Vagina (tissue), 2 donors: ENCODE measurements around the gene GPR33. TPM values are rescaled to one million over a fixed set of nuclear protein-coding genes. Genes with fewer than 3 reads are reported as not detected.
A peak's percentile ranks its signal among the peaks of the same experiment; 100 is the strongest.

ENCODE experiments used
- DNase-seq, 2 donors: peaks; one replicate each; pipeline ENCODE4 v3.0.0-alpha.2; 2017; ENCODE audit errors: extremely low spot score in 2 of 2
- H3K27ac ChIP-seq: fragments of 200-600 bp; sonication (generic); one replicate; pipeline ENCODE4 v1.5.1; 2019
- H3K27me3 ChIP-seq: fragments of 200-600 bp; sonication (generic); one replicate; pipeline ENCODE4 v1.5.1; 2019
- H3K36me3 ChIP-seq, 2 donors: fragments of 200-600 bp; sonication (generic); one replicate each; pipeline ENCODE4 v1.5.1; 2017 to 2019
- H3K4me1 ChIP-seq: fragments of 200-600 bp; sonication (generic); one replicate; pipeline ENCODE4 v1.5.1; 2019
- H3K4me3 ChIP-seq, 2 donors: fragments of 200-600 bp; sonication (generic); 1 replicate in 1 of 2; 2 replicates in 1 of 2; pipeline ENCODE4 v1.5.1; 2016 to 2019
- H3K9me3 ChIP-seq: fragments of 200-600 bp; sonication (generic); one replicate; pipeline ENCODE4 v1.5.1; 2019
- POLR2A ChIP-seq, 2 donors: fragments of 450-650 bp; IDR thresholded peaks; one replicate each; pipeline ENCODE4 v1.6.1; 2017; ENCODE audit warnings: antibody characterized with exemption in 2 of 2, mild to moderate bottlenecking in 2 of 2, moderate library complexity in 2 of 2
- POLR2AphosphoS5 ChIP-seq, 2 donors: sonication (generic); formaldehyde crosslinking; IDR thresholded peaks; one replicate each; pipeline ENCODE4 v1.9.0; 2017; ENCODE audit warnings: antibody characterized with exemption in 2 of 2, mild to moderate bottlenecking in 2 of 2, low read depth in 1 of 2; ENCODE audit not compliant: insufficient read depth in 1 of 2
- intact Hi-C: fragments of 100-400 bp; cut with DNase I; formaldehyde crosslinking; loops from one replicate; pipeline ENCODE4 v1.15.1; 2023
- total RNA-seq: library from RNA; depleted of rRNA; stranded (reverse); fragments of >200 nt; gene quantifications from one replicate; pipeline ENCODE4 v1.2.3, GENCODE V29; 2016
- TF ChIP-seq, protein P1 (sequence below), 3 experiments: fragments of 450-650 bp in 2 of 3; fragments of 200-600 bp in 1 of 3; sonication (generic) in 1 of 3; IDR thresholded peaks; one replicate each; pipeline ENCODE4 v1.5.1; 2017 to 2019; ENCODE audit warnings: antibody characterized with exemption in 3 of 3, mild to moderate bottlenecking in 2 of 3, moderate library complexity in 2 of 3

Gene GPR33
- total RNA-seq, 1 donor from 2014 or later = not detected

DNA sequence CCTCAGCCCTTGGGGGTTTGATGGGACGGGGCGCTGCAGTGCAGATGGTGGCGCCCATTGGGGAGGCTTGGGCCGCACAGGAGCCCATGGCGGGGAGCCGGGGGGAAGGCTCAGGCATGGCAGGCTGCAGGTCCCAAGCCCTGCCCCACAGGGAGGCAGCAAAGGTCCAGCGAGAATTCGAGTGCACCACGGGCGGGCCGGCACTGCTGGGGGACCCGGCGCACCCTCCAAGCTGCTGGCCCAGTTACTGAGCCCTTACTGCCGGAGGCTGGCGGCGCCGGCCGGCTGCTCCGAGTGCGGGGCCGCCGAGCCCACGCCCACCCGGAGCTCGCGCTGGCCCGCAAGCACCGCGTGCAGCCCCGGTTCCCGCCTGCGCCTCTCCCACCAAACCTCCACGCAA is 39.2 kb upstream of the GPR33 start:
- TF ChIP-seq POLR2A (IDR thresholded peaks at IDR 0.05) (no peak), POLR2AphosphoS5 (IDR thresholded peaks at IDR 0.05; ENCODE audit: insufficient read depth in 1 of 2, low read depth in 1 of 2) (no peak)
- TF ChIP-seq, protein P1, sequence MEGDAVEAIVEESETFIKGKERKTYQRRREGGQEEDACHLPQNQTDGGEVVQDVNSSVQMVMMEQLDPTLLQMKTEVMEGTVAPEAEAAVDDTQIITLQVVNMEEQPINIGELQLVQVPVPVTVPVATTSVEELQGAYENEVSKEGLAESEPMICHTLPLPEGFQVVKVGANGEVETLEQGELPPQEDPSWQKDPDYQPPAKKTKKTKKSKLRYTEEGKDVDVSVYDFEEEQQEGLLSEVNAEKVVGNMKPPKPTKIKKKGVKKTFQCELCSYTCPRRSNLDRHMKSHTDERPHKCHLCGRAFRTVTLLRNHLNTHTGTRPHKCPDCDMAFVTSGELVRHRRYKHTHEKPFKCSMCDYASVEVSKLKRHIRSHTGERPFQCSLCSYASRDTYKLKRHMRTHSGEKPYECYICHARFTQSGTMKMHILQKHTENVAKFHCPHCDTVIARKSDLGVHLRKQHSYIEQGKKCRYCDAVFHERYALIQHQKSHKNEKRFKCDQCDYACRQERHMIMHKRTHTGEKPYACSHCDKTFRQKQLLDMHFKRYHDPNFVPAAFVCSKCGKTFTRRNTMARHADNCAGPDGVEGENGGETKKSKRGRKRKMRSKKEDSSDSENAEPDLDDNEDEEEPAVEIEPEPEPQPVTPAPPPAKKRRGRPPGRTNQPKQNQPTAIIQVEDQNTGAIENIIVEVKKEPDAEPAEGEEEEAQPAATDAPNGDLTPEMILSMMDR (IDR thresholded peaks at IDR 0.05) = no peak
- H3K9me3 ChIP-seq = no peaks in the 10 kb centered on the region
- H3K4me3 ChIP-seq = no peak overlapping the region
- no peaks in the 10 kb centered on the region for H3K4me1 ChIP-seq
- no peaks in the 10 kb centered on the region for H3K27me3 ChIP-seq
- H3K36me3 ChIP-seq = no peaks in the 10 kb centered on the region
- DNase-seq = no peak
- intact Hi-C loops = no loop called here
- H3K27ac ChIP-seq = no peak overlapping the region

DNA sequence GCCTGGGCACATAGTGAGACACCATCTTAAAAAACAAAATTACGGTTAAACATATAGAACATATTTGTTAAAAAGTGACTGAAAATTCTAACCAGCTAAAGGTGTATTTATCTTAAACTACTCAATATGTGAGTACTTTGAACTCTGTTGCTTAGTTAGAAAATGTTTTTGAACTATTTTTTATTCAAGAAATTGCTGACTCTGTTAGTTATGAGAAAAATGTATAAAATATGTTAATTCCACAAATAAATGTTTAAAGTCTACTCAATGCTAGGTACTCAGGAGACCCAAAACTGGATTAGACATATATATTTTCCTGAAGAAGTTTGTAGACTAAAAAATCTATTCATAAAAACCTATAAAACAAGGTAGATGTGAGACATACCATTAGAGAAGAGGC is 23.0 kb upstream of the GPR33 start:
- no peaks in the 10 kb centered on the region for H3K9me3 ChIP-seq
- intact Hi-C loops = loop anchor here (5.0 kb wide), 1 partner anchor 741 kb away; no protein-coding TSS in a partner anchor
- no peaks in the 10 kb centered on the region for H3K36me3 ChIP-seq
- no peak for DNase-seq
- no peak overlapping the region for H3K4me3 ChIP-seq
- H3K4me1 ChIP-seq = no peaks in the 10 kb centered on the region
- H3K27ac ChIP-seq = no peak overlapping the region
- no peak for TF ChIP-seq POLR2A (IDR thresholded peaks at IDR 0.05)
- H3K27me3 ChIP-seq = no peaks in the 10 kb centered on the region

DNA sequence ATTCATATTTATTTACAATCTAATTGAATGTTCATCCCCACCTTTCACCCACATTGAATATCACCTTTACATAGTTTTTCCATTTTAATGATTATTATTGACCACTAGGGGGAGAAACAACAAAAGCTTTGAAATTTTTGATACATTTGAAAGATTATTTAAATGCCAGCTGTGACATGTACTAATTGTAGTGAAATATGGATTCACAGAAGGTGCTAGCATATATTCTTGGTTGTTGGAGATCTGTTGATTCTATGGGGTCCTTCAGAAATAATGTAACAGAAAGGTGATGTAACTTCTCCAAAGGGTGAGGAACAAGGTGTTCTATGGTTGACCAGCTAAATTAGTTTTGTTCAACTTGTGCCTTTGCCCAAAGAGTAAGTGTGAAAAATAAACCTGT is 22.4 kb upstream of the GPR33 start:
- no peak overlapping the region for H3K27ac ChIP-seq
- H3K4me3 ChIP-seq = no peak overlapping the region
- no peaks in the 10 kb centered on the region for H3K4me1 ChIP-seq
- TF ChIP-seq POLR2AphosphoS5 (IDR thresholded peaks at IDR 0.05; ENCODE audit: insufficient read depth in 1 of 2, low read depth in 1 of 2) = no peak
- TF ChIP-seq, protein P1 (IDR thresholded peaks at IDR 0.05) = peak; percentile 47 to 53 (median 50)
- intact Hi-C loops = loop anchor here (5.0 kb wide), 1 partner anchor 742 kb away; no protein-coding TSS in a partner anchor
- DNase-seq = no peak
- H3K27me3 ChIP-seq = no peaks in the 10 kb centered on the region
- H3K36me3 ChIP-seq = no peaks in the 10 kb centered on the region
- H3K9me3 ChIP-seq = no peaks in the 10 kb centered on the region

DNA sequence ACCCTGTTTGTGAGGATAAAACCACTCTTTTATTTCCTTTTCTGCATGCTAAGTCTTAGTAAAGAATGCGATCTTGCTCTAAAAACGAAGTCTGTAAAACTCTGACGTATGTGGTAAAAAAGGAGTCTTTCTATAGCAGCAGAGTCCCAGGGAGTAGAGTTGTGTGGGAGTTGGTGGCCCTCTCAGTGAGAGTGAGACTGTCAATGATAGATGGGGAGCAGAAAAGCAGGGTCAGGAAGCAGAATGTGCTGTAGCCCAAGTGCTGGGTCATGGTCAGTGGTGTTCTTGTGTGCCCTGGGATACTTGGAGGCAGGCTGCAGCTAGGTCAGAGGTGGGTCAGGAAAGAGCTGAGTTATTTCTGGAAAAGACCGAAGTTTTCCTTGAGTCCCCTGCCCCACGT is 20.3 kb upstream of the GPR33 start:
- DNase-seq = no peak
- intact Hi-C loops = no loop called here
- H3K4me3 ChIP-seq = no peak overlapping the region
- no peaks in the 10 kb centered on the region for H3K27me3 ChIP-seq
- no peaks in the 10 kb centered on the region for H3K9me3 ChIP-seq
- TF ChIP-seq, protein P1 (IDR thresholded peaks at IDR 0.05) = no peak
- TF ChIP-seq POLR2A (IDR thresholded peaks at IDR 0.05) = no peak
- no peak for TF ChIP-seq POLR2AphosphoS5 (IDR thresholded peaks at IDR 0.05; ENCODE audit: insufficient read depth in 1 of 2, low read depth in 1 of 2)
- no peaks in the 10 kb centered on the region for H3K4me1 ChIP-seq
- no peaks in the 10 kb centered on the region for H3K36me3 ChIP-seq
- H3K27ac ChIP-seq = no peak overlapping the region

DNA sequence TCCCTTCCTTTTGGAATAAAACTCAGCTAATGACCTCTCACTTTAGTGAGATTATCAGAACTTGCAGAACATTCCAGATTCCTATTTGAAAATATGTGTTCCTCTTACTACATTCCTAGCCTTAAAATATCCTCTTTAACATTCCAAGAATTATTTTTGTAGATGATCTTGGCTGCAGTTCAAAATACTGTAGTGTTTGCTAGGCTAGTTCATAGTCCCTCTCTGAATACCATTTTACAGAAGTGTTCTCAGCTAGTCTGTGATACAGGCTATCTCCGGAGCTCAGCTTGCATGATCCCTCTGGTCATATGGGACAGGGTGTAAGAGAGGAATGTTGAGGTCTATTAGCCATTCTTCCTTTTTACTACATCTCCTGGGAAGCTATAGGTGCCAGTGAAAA is 17.6 kb upstream of the GPR33 start:
- TF ChIP-seq, protein P1 (IDR thresholded peaks at IDR 0.05) = no peak
- no peak for TF ChIP-seq POLR2AphosphoS5 (IDR thresholded peaks at IDR 0.05; ENCODE audit: insufficient read depth in 1 of 2, low read depth in 1 of 2)
- no peak for TF ChIP-seq POLR2A (IDR thresholded peaks at IDR 0.05)
- Histone ChIP-seq H3K9me3 (no peaks in the 10 kb centered on the region), H3K4me1 (no peaks in the 10 kb centered on the region), H3K4me3 (no peak overlapping the region), H3K27ac (no peak overlapping the region), H3K27me3 (no peaks in the 10 kb centered on the region), H3K36me3 (no peaks in the 10 kb centered on the region)
- DNase-seq = no peak
- intact Hi-C loops = no loop called here

DNA sequence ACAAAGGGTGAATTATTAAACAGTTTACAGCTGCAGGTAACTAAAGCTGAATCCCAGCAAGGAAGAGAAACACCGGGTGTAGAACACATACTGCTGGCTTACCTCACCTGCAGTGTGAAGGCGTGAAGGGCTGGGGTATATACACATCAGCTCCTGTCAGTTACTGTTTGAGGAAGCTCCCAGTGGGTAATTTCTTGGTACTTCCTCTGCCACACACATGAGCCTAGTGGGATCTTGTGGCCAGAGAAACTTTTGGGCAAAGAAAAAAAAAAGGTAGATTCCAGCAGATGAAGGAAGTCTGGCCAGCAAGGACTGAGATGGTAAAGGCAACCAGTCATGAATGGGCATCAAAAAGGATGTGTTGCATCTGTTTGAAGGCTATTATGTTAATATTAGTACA is 14.0 kb upstream of the GPR33 start:
- no peaks in the 10 kb centered on the region for H3K9me3 ChIP-seq
- no peaks in the 10 kb centered on the region for H3K4me1 ChIP-seq
- H3K27me3 ChIP-seq = no peaks in the 10 kb centered on the region
- TF ChIP-seq, protein P1 (IDR thresholded peaks at IDR 0.05) = no peak
- TF ChIP-seq POLR2AphosphoS5 (IDR thresholded peaks at IDR 0.05; ENCODE audit: insufficient read depth in 1 of 2, low read depth in 1 of 2) = no peak
- TF ChIP-seq POLR2A (IDR thresholded peaks at IDR 0.05) = no peak
- no peak overlapping the region for H3K27ac ChIP-seq
- intact Hi-C loops = no loop called here
- no peaks in the 10 kb centered on the region for H3K36me3 ChIP-seq
- no peak for DNase-seq
- no peak overlapping the region for H3K4me3 ChIP-seq
